Urinary bladder (tissue), 4 donors: Measurements from ENCODE around the gene DAP. TPM values are rescaled to one million over a fixed set of nuclear protein-coding genes. Genes with fewer than 3 reads are reported as not detected.
A peak's percentile ranks its signal among the peaks of the same experiment; 100 is the strongest.

ENCODE experiments used
- DNase-seq: peaks from one replicate; pipeline ENCODE4 v3.0.0-alpha.2; 2015; ENCODE audit errors: extremely low spot score
- H3K27ac ChIP-seq: one replicate; pipeline ENCODE4 v1.5.1; 2013; ENCODE audit warnings: low read depth, mild to moderate bottlenecking, moderate library complexity
- H3K36me3 ChIP-seq: one replicate; pipeline ENCODE4 v1.6.1; 2013; ENCODE audit warnings: mild to moderate bottlenecking, moderate library complexity; ENCODE audit not compliant: insufficient read depth
- H3K4me1 ChIP-seq: one replicate; pipeline ENCODE4 v1.6.1; 2013; ENCODE audit warnings: mild to moderate bottlenecking, moderate library complexity; ENCODE audit not compliant: insufficient read depth
- H3K4me3 ChIP-seq: one replicate; pipeline ENCODE4 v1.5.1; 2013; ENCODE audit warnings: low read depth, low read length
- WGBS: extraction: QIAGEN DNeasy Blood & Tissue Kit; methylation state at CpG from one replicate; pipeline ENCODE4 v1.1.7; 2013; 5-methylcytosine and 5-hydroxymethylcytosine counted together
- polyA plus RNA-seq: library from polyadenylated mRNA; stranded (reverse); fragments of 200-250 nt; gene quantifications from one replicate; pipeline ENCODE4 v1.2.3, GENCODE V29; 2013
- total RNA-seq: library from RNA; depleted of rRNA; stranded (reverse); fragments of >200 nt; gene quantifications from one replicate; pipeline ENCODE4 v1.2.3, GENCODE V29; 2014
- donor health status: healthy with polysubstance abuse.
- donor health status: healthy.

The DAP gene
- total and polyA plus RNA-seq, 2 donors: 56.8 to 57.5 TPM

GRCh38 chr5:10707198-10708142, 53.6 kb downstream of the DAP start:
- H3K27ac ChIP-seq: no peak overlapping the region
- H3K4me1 ChIP-seq: no peaks in the 10 kb centered on the region
- WGBS: 84% methylated on average over 13 of the region's 13 CpGs
- H3K36me3 ChIP-seq: no peaks in the 10 kb centered on the region
- no peak for DNase-seq
- H3K4me3 ChIP-seq: no peak overlapping the region

- DNase-seq: no peak
- Histone ChIP-seq H3K36me3 (no peaks in the 10 kb centered on the region), H3K4me1 (peaks cover 1% of the 10 kb centered on the region), H3K4me3 (no peak overlapping the region), H3K27ac (no peak overlapping the region)
- 90% methylated on average over 4 of the region's 4 CpGs for WGBS
Measured at GRCh38 chr5:10706326-10706725, 54.7 kb downstream of the DAP start.

- Histone ChIP-seq H3K36me3 (no peaks in the 10 kb centered on the region), H3K27ac (no peak overlapping the region), H3K4me1 (peaks cover 1% of the 10 kb centered on the region), H3K4me3 (no peak overlapping the region)
- DNase-seq: no peak
- 88% methylated on average over 2 of the region's 2 CpGs for WGBS
Measured at GRCh38 chr5:10705747-10706146, 55.3 kb downstream of the DAP start.

GRCh38 chr5:10704949-10705621, 55.9 kb downstream of the DAP start:
- Histone ChIP-seq H3K36me3 (no peaks in the 10 kb centered on the region), H3K4me3 (no peak overlapping the region), H3K27ac (peak overlapping the region; percentile 14), H3K4me1 (peaks cover 1% of the 10 kb centered on the region)
- DNase-seq: no peak
- 74% methylated on average over 10 of the region's 10 CpGs for WGBS

GRCh38 chr5:10703676-10704075, 57.4 kb downstream of the DAP start:
- no peak overlapping the region for H3K4me3 ChIP-seq
- peaks cover 1% of the 10 kb centered on the region for H3K4me1 ChIP-seq
- peak overlapping the region; percentile 11 for H3K27ac ChIP-seq
- DNase-seq: no peak
- 83% methylated on average over 5 of the region's 5 CpGs for WGBS
- no peaks in the 10 kb centered on the region for H3K36me3 ChIP-seq

- Histone ChIP-seq H3K4me3 (no peak overlapping the region), H3K27ac (no peak overlapping the region), H3K36me3 (no peaks in the 10 kb centered on the region), H3K4me1 (peaks cover 1% of the 10 kb centered on the region)
- 51% methylated on average over 7 of the region's 7 CpGs for WGBS
- no peak for DNase-seq
Measured at GRCh38 chr5:10702911-10703491, 58.0 kb downstream of the DAP start.

- peaks cover 1% of the 10 kb centered on the region for H3K4me1 ChIP-seq
- H3K27ac ChIP-seq: peak overlapping the region; percentile 44
- no peaks in the 10 kb centered on the region for H3K36me3 ChIP-seq
- no peak for DNase-seq
- 72% methylated on average over 9 of the region's 9 CpGs for WGBS
- H3K4me3 ChIP-seq: no peak overlapping the region
Measured at GRCh38 chr5:10702040-10702629, 58.9 kb downstream of the DAP start.

GRCh38 chr5:10701567-10702039, 59.4 kb downstream of the DAP start:
- H3K27ac ChIP-seq: peak overlapping the region; percentile 44

GRCh38 chr5:10700516-10700915, 60.5 kb downstream of the DAP start:
- peaks cover 1% of the 10 kb centered on the region for H3K4me1 ChIP-seq
- no peaks in the 10 kb centered on the region for H3K36me3 ChIP-seq
- WGBS: 97% methylated on average over 7 of the region's 7 CpGs
- no peak overlapping the region for H3K27ac ChIP-seq
- no peak overlapping the region for H3K4me3 ChIP-seq
- no peak for DNase-seq

More at GRCh38 chr5:10701567-10702039, 59.4 kb downstream of the DAP start:
- DNase-seq: no peak
- 33% methylated on average over 6 of the region's 6 CpGs for WGBS
- no peaks in the 10 kb centered on the region for H3K36me3 ChIP-seq
- H3K4me3 ChIP-seq: no peak overlapping the region
- peaks cover 1% of the 10 kb centered on the region for H3K4me1 ChIP-seq

GRCh38 chr5:10699987-10700386, 61.0 kb downstream of the DAP start:
- WGBS: 75% methylated on average over 8 of the region's 8 CpGs
- no peak overlapping the region for H3K27ac ChIP-seq
- peaks cover 1% of the 10 kb centered on the region for H3K4me1 ChIP-seq
- no peak for DNase-seq
- H3K4me3 ChIP-seq: no peak overlapping the region
- no peaks in the 10 kb centered on the region for H3K36me3 ChIP-seq

GRCh38 chr5:10699281-10699874, 61.7 kb downstream of the DAP start:
- DNase-seq: no peak
- no peak overlapping the region for H3K4me3 ChIP-seq
- 90% methylated on average over 5 of the region's 5 CpGs for WGBS
- no peak overlapping the region for H3K27ac ChIP-seq
- no peaks in the 10 kb centered on the region for H3K36me3 ChIP-seq
- H3K4me1 ChIP-seq: peaks cover 1% of the 10 kb centered on the region

GRCh38 chr5:10695759-10696543, 65.1 kb downstream of the DAP start:
- H3K4me1 ChIP-seq: no peaks in the 10 kb centered on the region
- no peaks in the 10 kb centered on the region for H3K36me3 ChIP-seq
- no peak overlapping the region for H3K27ac ChIP-seq
- no peak for DNase-seq
- no peak overlapping the region for H3K4me3 ChIP-seq
- 84% methylated on average over 7 of the region's 7 CpGs for WGBS
